Endothelial cell of umbilical vein (primary cell): ENCODE results near the gene MTHFR. TPM values are rescaled to one million over a fixed set of nuclear protein-coding genes. Genes with fewer than 3 reads are reported as not detected.
A peak's percentile ranks its signal among the peaks of the same experiment; 100 is the strongest.

Source experiments
- BruUV-seq: library from RNA; stranded (reverse); fragments of 400-500 nt; replicated peaks from 2 replicates; lab custom pipeline; 2021; lab: Mats Ljungman, UMichigan
- CTCF ChIA-PET: fragments of 300-600, 350-600 bp; sonication (Branson Sonifier 250); formaldehyde crosslinking; loops from one replicate; lab custom pipeline; 2021; ENCODE audit warnings: antibody characterized with exemption, inconsistent platforms; lab: Charles Lee
- POLR2A ChIA-PET: fragments of 300-600, 350-600 bp; sonication (Branson Sonifier 250); formaldehyde crosslinking; loops from one replicate; lab custom pipeline; 2021; ENCODE audit warnings: antibody characterized with exemption, inconsistent platforms; lab: Charles Lee
- DNase-seq: peaks from one replicate; pipeline ENCODE4 v3.0.0-alpha.2; 2011; ENCODE audit warnings: low read depth, low spot score
- FAIRE-seq: peaks from 2 replicates; lab custom pipeline; 2011; peaks lifted over from hg19 to GRCh38; lab: Jason Lieb, UNC
- H2AFZ ChIP-seq: 2 replicates; pipeline ENCODE4 v1.6.0; 2012; ENCODE audit warnings: low read depth, low read length, control low read depth, inconsistent platforms
- H3K27ac ChIP-seq: 2 replicates; pipeline ENCODE4 v1.5.1; 2011; ENCODE audit warnings: low read depth, mild to moderate bottlenecking, control low read depth, low read length, moderate library complexity; ENCODE audit not compliant: insufficient read depth
- H3K27me3 ChIP-seq, 2 experiments: 2 replicates each; pipeline versions ENCODE4 v1.6.0 to v1.6.1; 2011; ENCODE audit warnings: low read length in 2 of 2, mixed read lengths in 1 of 2; ENCODE audit not compliant: control insufficient read depth in 2 of 2, insufficient read depth in 2 of 2
- H3K36me3 ChIP-seq, 2 experiments: 2 replicates in 1 of 2; 3 replicates in 1 of 2; pipeline ENCODE4 v1.5.1; 2011; ENCODE audit warnings: low read length in 2 of 2, mild to moderate bottlenecking in 1 of 2, moderate library complexity in 1 of 2; ENCODE audit not compliant: control insufficient read depth in 2 of 2, insufficient read depth in 2 of 2; ENCODE audit errors: extremely low read depth in 1 of 2
- H3K4me1 ChIP-seq: 3 replicates; pipeline ENCODE4 v1.5.1; 2011; ENCODE audit warnings: mild to moderate bottlenecking, low read length; ENCODE audit not compliant: control insufficient read depth, insufficient read depth; ENCODE audit errors: extremely low read depth
- H3K4me2 ChIP-seq: 2 replicates; pipeline ENCODE4 v1.6.1; 2011; ENCODE audit warnings: low read length, control low read depth, mixed read lengths; ENCODE audit not compliant: insufficient read depth
- H3K4me3 ChIP-seq, 3 experiments: fragments of 200-600 bp in 1 of 3; sonication (generic), shearing (Covaris generic) in 1 of 3; replicated peaks in 1 of 3; 2 replicates each; pipeline ENCODE4 v1.5.1; 2011 to 2016; ENCODE audit warnings: control low read depth in 3 of 3, low read length in 3 of 3, mild to moderate bottlenecking in 2 of 3, inconsistent platforms in 1 of 3, low read depth in 1 of 3, moderate library complexity in 1 of 3; ENCODE audit not compliant: insufficient read depth in 1 of 3
- H3K79me2 ChIP-seq: 2 replicates; pipeline ENCODE4 v1.6.0; 2012; ENCODE audit warnings: low read length, inconsistent platforms; ENCODE audit not compliant: control insufficient read depth, insufficient read depth
- H3K9ac ChIP-seq: replicated peaks from 2 replicates; pipeline ENCODE3; 2011; ENCODE audit warnings: low read length, control low read depth; ENCODE audit not compliant: insufficient read depth; ENCODE audit errors: extremely low read depth
- H3K9me1 ChIP-seq: replicated peaks from 3 replicates; pipeline ENCODE4 v1.6.0; 2011; ENCODE audit warnings: mild to moderate bottlenecking, low read length; ENCODE audit not compliant: control insufficient read depth, insufficient read depth; ENCODE audit errors: extremely low read depth
- H3K9me3 ChIP-seq: replicated peaks from 2 replicates; pipeline ENCODE4 v1.5.1; 2012; ENCODE audit warnings: low read length, inconsistent platforms; ENCODE audit not compliant: control insufficient read depth, insufficient read depth
- H4K20me1 ChIP-seq: replicated peaks from 2 replicates; pipeline ENCODE3; 2011; ENCODE audit warnings: mild to moderate bottlenecking, low read length; ENCODE audit not compliant: control insufficient read depth, insufficient read depth; ENCODE audit errors: extremely low read depth
- CTCF ChIP-seq, 2 donors: IDR thresholded peaks; 1 replicate in 1 of 2; 2 replicates in 1 of 2; pipeline ENCODE4 v1.5.1; 2011; ENCODE audit warnings: low read length in 2 of 2, mild to moderate bottlenecking in 2 of 2, moderate library complexity in 2 of 2, control low read depth in 1 of 2, inconsistent platforms in 1 of 2, low read depth in 1 of 2; ENCODE audit not compliant: insufficient read depth in 1 of 2; ENCODE audit errors: extremely low read depth in 1 of 2
- EZH2 ChIP-seq: IDR thresholded peaks from 2 replicates; pipeline ENCODE4 v1.6.1; 2012; ENCODE audit warnings: borderline replicate concordance, low read depth, mild to moderate bottlenecking, moderate library complexity, low read length, inconsistent platforms; ENCODE audit not compliant: severe bottlenecking
- FOS ChIP-seq: IDR thresholded peaks from 2 replicates; pipeline ENCODE4 v1.6.1; 2011; ENCODE audit warnings: mild to moderate bottlenecking, low read length, moderate library complexity, borderline replicate concordance; ENCODE audit not compliant: insufficient read depth
- GATA2 ChIP-seq: IDR thresholded peaks from 2 replicates; pipeline ENCODE4 v1.7.0; 2011; ENCODE audit warnings: low read depth, mild to moderate bottlenecking, moderate library complexity, mixed read lengths, low read length; ENCODE audit not compliant: insufficient read length, insufficient read depth
- JUN ChIP-seq: IDR thresholded peaks from 2 replicates; pipeline ENCODE4 v1.6.1; 2011; ENCODE audit warnings: borderline replicate concordance, low read depth; ENCODE audit not compliant: insufficient read length, insufficient read depth
- MAX ChIP-seq: IDR thresholded peaks from 2 replicates; pipeline ENCODE4 v1.6.1; 2011; ENCODE audit not compliant: insufficient read depth, insufficient read length
- MYC ChIP-seq: IDR thresholded peaks from one replicate; pipeline ENCODE4 v1.6.1; 2011; ENCODE audit warnings: mild to moderate bottlenecking, low read depth, low read length
- POLR2A ChIP-seq: IDR thresholded peaks from 2 replicates; pipeline ENCODE4 v1.6.1; 2012; ENCODE audit warnings: low read depth, mild to moderate bottlenecking, control low read depth, low read length
- POLR2AphosphoS5 ChIP-seq: IDR thresholded peaks from 2 replicates; pipeline ENCODE4 v1.6.1; 2012; ENCODE audit warnings: low read depth, mild to moderate bottlenecking, control low read depth, low read length, moderate library complexity; ENCODE audit not compliant: insufficient read depth
- dilution Hi-C: fragments of 300-500 bp; cut with MboI; formaldehyde crosslinking; loops from one replicate; pipeline ENCODE4 v1.15.0; 2019; ENCODE audit warnings: low sequenced_read_pairs; ENCODE audit not compliant: extremely low pct_ligation_motif_present
- intact Hi-C: fragments of 100-400 bp; cut with micrococcal nuclease; formaldehyde crosslinking; loops from one replicate; pipeline ENCODE4 v1.10.0; 2022
- polyA plus RNA-seq, 4 experiments: library from polyadenylated mRNA; depleted of rRNA in 3 of 4; stranded (reverse) in 3 of 4; unstranded in 1 of 4; fragments of >200 nt; gene quantifications; 2 replicates each; pipeline versions ENCODE4 v1.2.1 to v1.2.3, GENCODE V29; 2011 to 2012; ENCODE audit warnings: missing spikeins in 1 of 4
- total RNA-seq: library from RNA; stranded (reverse); gene quantifications from 2 replicates; pipeline ENCODE4 v1.2.3, GENCODE V29; 2021

MTHFR gene
- total and polyA plus RNA-seq, 2 donors (not counting 3 experiments of a cell fraction or from before 2014, with no cell fraction given): 13.8 to 25.3 TPM

GRCh38 chr1:11787251-11787803, 18.4 kb downstream of the MTHFR start:
- Histone ChIP-seq H4K20me1 (no peaks in the 10 kb centered on the region), H3K9ac (no peak overlapping the region), H3K4me2 (no peak overlapping the region), H3K9me1 (no peaks in the 10 kb centered on the region), H3K27me3 (no peaks in the 10 kb centered on the region), H2AFZ (no peak overlapping the region), H3K4me1 (peaks cover 21% of the 10 kb centered on the region), H3K9me3 (no peaks in the 10 kb centered on the region), H3K4me3 (no peak overlapping the region), H3K27ac (no peak overlapping the region), H3K36me3 (peaks cover 0 to 6% of the 10 kb centered on the region in 2 experiments), H3K79me2 (no peaks in the 10 kb centered on the region)
- FAIRE-seq (no peak), DNase-seq (peak; percentile 8)
- CTCF ChIA-PET: interaction anchor here (0.6 to 5.5 kb wide), 4 partner anchors 10 to 68 kb away, joined by 3 to 31 read pairs (median 8); no protein-coding TSS in a partner anchor
- intact Hi-C loops (no loop called here), dilution Hi-C loops (no loop called here)
- no TSS peak for BruUV-seq
- POLR2A ChIA-PET: interaction anchor here (1.2 kb wide), 1 partner anchor 10 kb away, joined by 5 read pairs; no protein-coding TSS in a partner anchor
- TF ChIP-seq POLR2AphosphoS5: peak; percentile 46
- TF ChIP-seq MAX: no peak
- TF ChIP-seq EZH2: no peak
- no peak for TF ChIP-seq JUN
- no peak for TF ChIP-seq FOS
- no peak for TF ChIP-seq CTCF (IDR thresholded peaks at IDR 0.05; ENCODE audit: extremely low read depth in 1 of 2, insufficient read depth in 1 of 2, low read depth in 1 of 2, low read length in 2 of 2)
- peak; percentile 50 for TF ChIP-seq POLR2A
- no peak for TF ChIP-seq MYC
- no peak for TF ChIP-seq GATA2
